Keratinocyte (primary cell): ENCODE measurements around the gene USH2A.

Experiments
- CTCF ChIP-seq, 3 experiments: IDR thresholded peaks in 1 of 3; conservative IDR thresholded peaks in 1 of 3; optimal IDR thresholded peaks in 1 of 3; 2 replicates in 2 of 3; 3 replicates in 1 of 3; pipeline versions ENCODE3 to v1.5.1; 2011; ENCODE audit warnings: low read length in 3 of 3, mild to moderate bottlenecking in 3 of 3, moderate library complexity in 2 of 3, control low read depth in 1 of 3, inconsistent platforms in 1 of 3; ENCODE audit not compliant: insufficient read depth in 2 of 3; ENCODE audit errors: extremely low read depth in 1 of 3
- EZH2 ChIP-seq: IDR thresholded peaks from one replicate; pipeline ENCODE4 v1.6.1; 2012; ENCODE audit warnings: inconsistent platforms, mild to moderate bottlenecking, low read length, moderate library complexity

- no peak for TF ChIP-seq EZH2
- TF ChIP-seq CTCF (optimal IDR thresholded peaks at IDR 0.05 in 1 of 3, IDR thresholded peaks at IDR 0.05 in 1 of 3, conservative IDR thresholded peaks at IDR 0.05 in 1 of 3; ENCODE audit: extremely low read depth in 1 of 3, insufficient read depth in 2 of 3, low read length in 3 of 3), result no peak
These were observed 527.4 kb downstream of the USH2A start for GRCh38 chr1:215895893-215896292.
